NB4 (cell line): ENCODE measurements around the gene C22orf15.

Experiments used
- DNase-seq: peaks from one replicate; pipeline ENCODE4 v3.0.0; 2010; ENCODE audit warnings: low read depth
- H3K4me3 ChIP-seq: one replicate; pipeline ENCODE4 v1.5.1; 2011; ENCODE audit warnings: mild to moderate bottlenecking, low read depth, low read length, moderate library complexity
- CTCF ChIP-seq: IDR thresholded peaks from one replicate; pipeline ENCODE4 v1.5.1; 2012; ENCODE audit warnings: low read depth, low read length
- MYC ChIP-seq: IDR thresholded peaks from 2 replicates; pipeline ENCODE4 v1.6.1; 2011; ENCODE audit warnings: low read depth, low read length
- POLR2A ChIP-seq: IDR thresholded peaks from 2 replicates; pipeline ENCODE4 v1.6.1; 2011; ENCODE audit warnings: mild to moderate bottlenecking; ENCODE audit not compliant: insufficient read length; ENCODE audit errors: extremely low read depth
- TF ChIP-seq, protein P1 (sequence below): IDR thresholded peaks from 2 replicates; pipeline ENCODE4 v1.6.1; 2011; ENCODE audit warnings: low read depth, low read length

The C22orf15 gene

DNA sequence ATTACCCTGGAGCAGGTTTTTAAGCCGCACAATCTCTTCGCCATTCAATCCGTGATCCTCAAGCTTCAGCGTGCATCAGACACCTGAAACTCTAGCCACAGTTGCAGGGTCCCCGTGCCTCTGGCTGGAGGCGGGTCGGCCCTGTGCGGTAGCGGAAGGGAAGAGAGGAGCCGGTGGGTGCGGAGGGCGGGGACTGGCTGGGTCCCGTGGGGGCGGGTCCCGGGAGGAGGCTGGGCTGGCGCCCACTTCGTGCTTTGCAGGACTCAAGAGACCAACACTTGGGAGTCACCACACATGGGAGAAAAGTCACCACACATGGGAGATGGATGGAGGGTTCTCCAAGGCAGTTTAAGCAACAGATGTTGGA is 772 bp downstream of the C22orf15 start:
- no peak for TF ChIP-seq POLR2A
- no peak for TF ChIP-seq CTCF
- no peak for TF ChIP-seq MYC
- TF ChIP-seq, protein P1, sequence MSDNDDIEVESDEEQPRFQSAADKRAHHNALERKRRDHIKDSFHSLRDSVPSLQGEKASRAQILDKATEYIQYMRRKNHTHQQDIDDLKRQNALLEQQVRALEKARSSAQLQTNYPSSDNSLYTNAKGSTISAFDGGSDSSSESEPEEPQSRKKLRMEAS = no peak
- no peak overlapping the region for H3K4me3 ChIP-seq
- no peak for DNase-seq

DNA sequence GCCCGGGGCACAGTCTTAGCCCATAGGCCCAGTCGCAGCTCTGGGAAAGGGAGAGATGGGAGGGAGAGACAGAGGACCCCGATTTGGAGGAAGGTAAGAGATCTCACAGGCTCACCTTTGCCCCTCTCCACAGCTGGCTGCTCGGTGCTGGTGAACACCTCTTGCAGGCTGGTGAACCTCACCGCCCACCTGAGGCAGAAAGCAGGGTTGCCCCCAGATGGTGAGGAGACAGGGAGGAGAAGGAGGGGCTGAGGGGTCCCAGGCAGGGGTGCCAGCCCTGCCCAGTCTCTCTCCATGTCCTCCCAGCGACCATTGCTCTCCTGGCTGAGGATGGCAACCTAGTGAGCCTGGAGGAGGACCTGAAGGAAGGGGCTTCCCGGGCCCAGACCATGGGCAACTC is 1.2 kb downstream of the C22orf15 start:
- no peak for DNase-seq
- H3K4me3 ChIP-seq = no peak overlapping the region
- TF ChIP-seq CTCF (no peak), MYC (no peak), POLR2A (no peak)
- TF ChIP-seq, protein P1 = no peak

DNA sequence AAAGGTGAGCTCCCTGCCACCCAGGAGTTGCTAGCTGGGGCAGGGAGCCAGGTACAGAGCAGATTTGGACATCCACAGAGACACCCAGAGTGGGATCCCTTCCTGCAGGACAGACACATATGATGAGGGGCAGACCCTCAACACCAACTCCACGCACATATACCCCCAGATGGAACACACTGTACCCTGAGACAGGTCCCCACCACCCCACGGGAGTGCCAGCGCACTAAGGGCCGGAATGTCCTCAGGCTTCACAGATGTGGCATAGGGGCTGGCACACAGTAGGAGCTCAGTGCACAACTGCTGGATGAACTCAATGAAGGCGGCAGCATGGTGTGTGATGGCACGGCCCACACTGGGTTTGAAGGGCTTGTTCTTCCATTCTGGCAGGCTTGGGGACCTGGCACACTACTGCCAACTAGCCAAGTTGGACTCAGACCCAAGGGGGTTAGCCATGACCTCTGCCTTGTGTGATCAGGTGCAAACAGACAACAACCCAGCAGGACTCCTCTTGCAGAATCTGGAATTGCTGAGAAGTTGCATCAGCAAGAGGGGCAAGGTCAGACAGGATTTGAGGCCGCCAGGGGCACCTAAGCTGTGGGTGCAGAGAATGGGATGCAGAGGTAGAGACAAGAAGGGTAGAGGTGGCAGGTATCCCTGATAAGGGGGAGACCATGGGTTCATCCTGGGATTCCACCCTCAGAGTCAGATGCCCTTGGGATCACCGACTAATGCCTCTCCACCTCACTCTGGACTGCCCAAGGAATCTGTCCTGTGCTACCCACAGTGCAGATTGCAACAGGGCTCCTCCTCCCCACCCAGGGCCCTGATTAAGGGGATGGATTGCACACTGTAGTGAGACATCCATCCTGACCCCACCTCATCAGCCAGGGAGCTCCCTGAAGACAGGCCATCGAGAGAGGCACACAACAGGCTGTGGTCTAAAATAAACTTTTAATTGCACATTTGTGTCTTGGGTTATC is 2.4 kb downstream of the C22orf15 start:
- TF ChIP-seq CTCF (no peak), MYC (no peak), POLR2A (no peak)
- TF ChIP-seq, protein P1 = no peak
- no peak overlapping the region for H3K4me3 ChIP-seq
- no peak for DNase-seq

DNA sequence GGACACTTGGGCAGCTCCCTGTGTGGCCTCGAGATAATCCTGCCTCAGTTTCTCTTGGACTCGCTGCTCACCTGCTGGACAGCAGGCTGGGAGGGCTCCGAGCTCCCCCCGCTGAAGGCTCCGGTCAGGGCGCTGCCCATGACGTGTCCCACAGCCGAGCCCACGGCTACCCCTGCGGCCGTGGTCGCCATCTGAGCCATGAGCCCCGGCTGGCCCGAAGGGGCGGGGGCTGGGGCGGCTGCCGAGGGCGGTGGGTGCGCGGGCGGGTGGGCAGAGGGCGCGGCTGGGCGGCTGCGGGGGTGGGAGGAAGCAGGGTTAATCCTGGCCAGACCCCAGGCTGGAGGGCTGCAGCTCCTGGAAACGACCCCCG is 4.5 kb downstream of the C22orf15 start:
- no peak for TF ChIP-seq POLR2A
- no peak for TF ChIP-seq MYC
- TF ChIP-seq, protein P1 = no peak
- no peak for TF ChIP-seq CTCF
- DNase-seq = no peak
- H3K4me3 ChIP-seq = peak overlapping the region; percentile 85

DNA sequence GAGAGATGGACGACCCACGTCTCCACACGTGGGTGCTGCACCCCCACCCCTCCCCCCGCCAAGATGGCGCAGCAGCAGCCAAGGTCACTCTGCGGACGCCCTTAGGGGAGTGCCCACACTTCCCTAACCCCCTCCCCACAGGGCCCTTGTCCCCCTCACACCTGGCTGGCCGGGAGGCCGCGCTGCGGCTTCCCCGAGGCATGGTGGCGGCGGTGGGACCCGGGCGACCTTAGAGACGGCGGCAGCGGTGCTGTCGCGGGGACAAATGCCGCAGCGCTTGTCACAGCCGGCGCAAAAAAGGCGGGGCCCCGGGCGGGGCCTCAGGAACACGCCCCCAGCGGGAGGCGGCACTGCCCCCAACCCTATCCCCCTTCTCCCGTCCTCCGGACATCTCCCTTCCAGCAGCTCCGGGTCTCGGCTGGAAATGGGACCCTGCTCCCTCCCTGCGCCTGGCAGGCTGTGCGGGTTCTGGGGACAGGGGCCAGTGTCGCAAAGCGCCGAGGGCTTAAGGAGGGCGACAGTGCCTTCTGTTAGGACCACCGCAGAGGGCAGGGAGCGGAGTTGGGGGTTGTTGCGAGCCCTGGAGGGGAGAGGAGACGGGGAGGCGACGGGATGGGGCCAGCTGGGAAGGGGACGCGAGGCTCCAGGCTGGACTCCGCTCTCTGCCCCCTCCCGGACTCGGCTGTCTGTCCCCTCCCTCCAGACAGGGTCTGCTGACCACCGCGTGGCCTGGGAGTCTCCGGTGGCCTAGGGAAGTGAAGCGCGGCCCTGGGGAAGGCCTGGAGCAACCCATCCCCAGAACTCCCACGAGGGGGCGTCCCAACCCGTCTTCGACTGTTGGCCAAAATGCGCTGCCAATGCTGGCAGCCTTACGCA is 5.1 kb downstream of the C22orf15 start, which contains the start of gene CHCHD10:
TSS of gene CHCHD10 (minus strand) at position 300 of the 876 bp plus-strand sequence. CDS start at position 202, 98 bp downstream.
- TF ChIP-seq POLR2A (peak; percentile 59), MYC (peak; percentile 73), CTCF (peak; percentile 69)
- TF ChIP-seq, protein P1 = peak; percentile 42; the same call in 1 of the 2 replicates
- H3K4me3 ChIP-seq = peak within 1 kb of the TSS; percentile 85
- DNase-seq = peak; percentile 88
